GM19467 (cell line): Measurements from ENCODE around the gene PARD3B.
"Not testable (repeated sequence)": the region's sequence is repeated elsewhere in the genome, so short reads cannot be mapped to it uniquely, and the experiment has no call there.

Experiments
- ATAC-seq: cut with Tn5 transposase; IDR thresholded peaks from one replicate; pipeline ENCODE4 v1.9.1; 2021; ENCODE audit warnings: mild to moderate bottlenecking, moderate library complexity; ENCODE audit not compliant: unreplicated experiment

PARD3B gene

DNA sequence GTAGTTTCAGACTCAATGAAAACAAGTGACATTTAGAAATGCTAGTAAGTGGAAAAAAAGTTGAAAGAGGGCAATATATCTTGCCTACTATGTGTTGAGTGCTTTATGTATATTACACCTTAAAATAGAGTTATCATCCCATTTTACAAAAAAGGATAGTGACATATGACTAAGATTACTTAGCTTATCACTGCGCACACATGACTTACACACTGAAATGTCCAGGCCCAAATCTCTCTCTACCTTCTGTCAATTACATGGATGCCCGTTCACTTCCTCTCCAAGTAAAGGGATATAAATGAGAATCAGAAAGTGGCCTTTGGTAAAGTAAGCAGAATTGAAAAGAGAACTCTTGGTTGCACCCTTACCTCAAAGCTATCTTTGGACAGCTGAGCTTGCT lies 3.6 kb upstream of the PARD3B start:
- no peak for ATAC-seq

DNA sequence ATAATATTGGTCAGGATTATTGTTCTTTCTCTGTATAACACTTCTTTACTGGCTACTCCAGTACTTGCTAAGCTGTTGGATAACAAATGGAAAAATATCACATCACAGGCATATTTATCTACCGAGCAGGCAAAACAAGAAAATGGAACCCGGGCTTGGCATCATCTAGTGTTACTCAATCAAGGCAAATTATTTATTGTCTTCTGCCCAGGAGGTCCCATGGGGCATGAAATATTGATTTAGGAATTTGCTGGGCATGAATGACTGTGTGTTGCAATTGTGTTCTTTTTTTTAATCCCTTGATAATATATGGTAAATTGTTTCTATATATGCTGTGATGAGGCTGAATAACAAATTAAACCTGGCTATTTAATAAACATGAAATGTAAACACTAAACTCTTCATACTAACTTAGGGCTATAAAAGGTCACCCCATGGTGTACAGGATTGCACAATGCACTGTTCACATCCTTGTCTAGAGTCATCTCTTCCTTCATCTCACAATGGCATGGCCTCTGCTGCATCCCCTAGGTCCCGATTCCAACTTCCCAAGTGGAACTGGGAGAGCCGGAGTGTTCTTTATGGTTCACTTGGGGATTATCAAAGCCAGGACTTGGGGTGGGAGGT lies 2.2 kb upstream of the PARD3B start:
- no peak for ATAC-seq

DNA sequence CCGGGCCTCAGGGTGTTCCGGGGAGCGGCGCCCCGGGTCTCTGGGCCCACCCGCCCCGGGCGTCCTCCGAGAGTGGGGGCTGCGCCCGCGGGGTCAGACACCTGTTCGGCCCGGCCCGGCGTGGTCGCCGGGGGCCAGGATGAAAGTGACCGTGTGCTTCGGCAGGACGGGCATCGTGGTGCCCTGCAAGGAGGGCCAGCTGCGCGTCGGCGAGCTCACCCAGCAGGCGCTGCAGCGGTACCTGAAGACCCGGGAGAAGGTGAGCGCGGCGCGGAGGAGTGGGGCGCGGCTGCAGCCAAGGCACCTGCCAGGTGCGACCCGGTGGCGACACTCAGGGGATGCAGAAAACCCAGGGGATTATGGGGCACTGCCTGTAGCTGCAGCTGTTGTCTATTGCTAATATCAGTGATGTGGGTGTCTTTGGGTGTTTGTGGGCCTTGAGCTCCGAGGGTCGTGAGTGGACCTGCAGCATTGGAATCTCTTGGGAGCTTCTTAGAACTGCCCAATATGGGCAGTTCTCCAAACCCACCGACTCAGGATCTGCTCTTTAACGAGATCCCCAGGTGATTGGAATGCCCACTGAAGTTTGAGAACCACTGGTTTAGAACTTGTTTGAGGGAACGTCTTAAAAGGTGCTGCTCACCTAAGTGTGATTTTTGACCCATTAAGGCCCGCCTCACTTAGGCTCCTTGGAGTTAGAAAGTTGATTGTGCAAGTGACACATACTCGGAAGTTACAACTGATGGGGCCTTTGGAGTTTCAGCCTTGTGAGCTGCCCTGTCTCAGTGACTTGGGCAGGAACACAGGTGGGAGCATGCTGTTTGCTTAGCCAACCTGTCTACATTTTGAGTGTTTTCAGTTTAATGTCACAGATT lies 823 bp downstream of the PARD3B start:
- peak; percentile 18 for ATAC-seq

DNA sequence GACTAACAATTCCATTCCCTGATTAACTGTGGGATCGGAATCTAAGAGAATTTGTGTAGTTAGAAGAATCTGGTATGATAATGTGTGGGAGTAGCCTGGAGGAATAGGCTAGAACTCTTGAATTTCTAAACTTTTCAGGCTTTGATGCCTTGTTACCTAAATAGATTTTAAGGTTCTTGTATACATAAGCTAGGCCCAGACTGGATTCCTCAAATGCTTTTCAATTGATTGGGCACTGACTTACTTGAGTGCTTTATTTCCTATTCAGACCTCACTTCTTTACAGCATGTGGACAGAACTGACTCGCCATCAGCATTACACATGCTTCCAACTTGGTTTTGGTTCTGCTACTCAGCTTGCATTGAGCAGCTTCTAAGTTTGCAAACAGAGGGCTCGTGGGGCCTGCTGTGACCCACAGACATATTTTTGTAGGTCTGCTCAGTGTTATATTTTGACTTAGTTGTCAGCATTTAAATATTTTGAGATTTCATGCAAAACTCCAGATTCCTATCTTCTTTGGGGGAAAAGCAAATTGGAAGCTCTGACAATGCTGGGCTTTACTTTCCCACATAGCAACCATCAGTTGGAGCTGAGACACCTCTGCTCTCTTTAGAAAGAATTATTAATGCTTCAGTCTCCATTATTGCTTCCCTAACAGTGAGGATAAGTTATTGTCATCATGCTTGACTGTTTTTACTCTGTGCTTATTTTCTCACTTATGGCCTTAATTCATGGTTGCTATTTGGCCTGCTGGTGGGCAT lies 5.7 kb downstream of the PARD3B start:
- ATAC-seq: no peak

DNA sequence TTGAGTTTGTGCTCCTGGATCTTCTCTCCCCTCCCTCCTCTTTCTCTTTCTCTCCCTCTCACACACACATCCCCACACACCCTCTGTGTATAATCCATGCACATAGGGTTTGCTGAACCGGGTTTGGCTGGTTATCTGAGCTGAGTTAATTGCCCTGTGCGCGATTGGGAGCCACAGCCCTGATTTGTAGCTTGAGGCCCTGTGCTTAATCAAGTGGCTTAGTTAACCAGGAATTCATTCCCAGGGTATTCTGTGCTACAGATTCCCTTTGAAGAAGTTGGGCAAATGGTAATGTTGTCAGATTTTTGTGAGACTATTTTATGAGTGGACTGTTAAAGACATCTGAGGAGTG lies 6.2 kb downstream of the PARD3B start:
- ATAC-seq: no peak

DNA sequence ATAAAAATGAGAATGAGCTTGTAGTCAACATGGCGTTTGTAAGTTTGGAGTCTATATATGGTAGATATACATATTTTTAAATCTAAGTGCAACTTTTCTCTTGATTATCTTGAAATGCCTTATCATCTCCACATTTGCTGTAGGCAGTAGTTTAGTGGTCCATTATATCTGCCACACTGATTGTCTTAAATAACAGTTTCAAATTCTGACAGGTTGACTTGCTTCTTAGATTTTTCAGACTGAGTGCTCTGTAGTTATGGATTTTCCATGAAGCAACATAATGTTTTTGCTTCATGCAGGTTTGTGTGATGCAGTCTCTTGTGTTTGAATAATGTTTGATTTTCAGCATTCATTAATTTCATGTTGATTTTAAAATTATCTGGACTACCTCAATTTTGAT lies 12.3 kb downstream of the PARD3B start:
- no peak for ATAC-seq

DNA sequence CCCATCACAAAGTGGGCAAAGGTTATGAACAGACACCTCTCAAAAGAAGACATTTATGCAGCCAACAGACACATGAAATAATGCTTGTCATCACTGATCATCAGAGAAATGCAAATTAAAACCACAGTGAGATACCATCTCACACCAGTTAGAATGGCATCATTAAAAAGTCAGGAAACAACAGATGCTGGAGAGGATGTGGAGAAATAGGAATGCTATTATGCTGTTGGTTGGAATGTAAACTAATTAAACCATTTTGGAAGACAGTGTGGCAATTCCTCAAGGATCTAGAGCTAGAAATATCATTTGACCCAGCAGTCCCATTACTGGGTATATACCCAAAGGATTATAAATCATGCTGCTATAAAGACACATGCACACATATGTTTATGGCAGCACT lies 14.1 kb downstream of the PARD3B start:
- not testable (repeated sequence) for ATAC-seq

DNA sequence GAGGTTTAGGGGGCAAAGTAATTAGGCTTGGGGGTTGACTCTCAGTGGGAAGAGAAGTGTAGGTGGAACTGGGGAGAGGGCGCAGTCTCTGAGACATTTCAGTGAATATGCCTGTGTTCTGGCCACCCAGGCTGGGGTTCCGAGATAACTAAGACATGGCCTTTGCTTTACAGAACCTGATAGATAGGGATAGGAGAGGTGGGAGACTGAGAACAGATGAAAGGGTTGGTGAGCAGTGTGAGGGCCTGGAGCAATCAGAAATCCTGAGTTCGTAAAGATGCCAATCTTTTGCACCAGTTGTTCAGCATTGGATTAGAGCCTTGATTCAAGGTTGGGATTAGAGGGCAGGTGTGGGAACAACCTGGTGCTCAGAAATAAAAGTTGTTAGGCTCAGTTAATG lies 15.6 kb downstream of the PARD3B start:
- no peak for ATAC-seq

DNA sequence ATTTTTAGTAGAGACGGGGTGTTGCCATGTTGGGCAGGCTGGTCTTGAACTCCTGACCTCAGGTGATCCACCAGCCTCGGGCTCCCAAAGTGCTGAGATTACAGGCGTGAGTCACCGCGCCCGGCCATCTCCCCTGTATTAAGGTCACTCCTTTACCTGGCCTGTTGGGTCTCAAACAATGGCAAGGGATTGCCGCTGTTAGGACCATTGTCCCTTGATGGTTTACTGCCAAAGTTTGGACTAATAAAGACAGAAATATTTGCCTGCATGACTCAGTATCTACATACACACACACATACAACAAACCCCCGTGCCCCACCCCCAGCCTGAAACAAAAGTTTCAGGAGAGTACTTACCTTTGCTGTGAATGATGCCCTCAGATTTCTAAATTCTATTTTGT lies 16.5 kb downstream of the PARD3B start:
- ATAC-seq: no peak

DNA sequence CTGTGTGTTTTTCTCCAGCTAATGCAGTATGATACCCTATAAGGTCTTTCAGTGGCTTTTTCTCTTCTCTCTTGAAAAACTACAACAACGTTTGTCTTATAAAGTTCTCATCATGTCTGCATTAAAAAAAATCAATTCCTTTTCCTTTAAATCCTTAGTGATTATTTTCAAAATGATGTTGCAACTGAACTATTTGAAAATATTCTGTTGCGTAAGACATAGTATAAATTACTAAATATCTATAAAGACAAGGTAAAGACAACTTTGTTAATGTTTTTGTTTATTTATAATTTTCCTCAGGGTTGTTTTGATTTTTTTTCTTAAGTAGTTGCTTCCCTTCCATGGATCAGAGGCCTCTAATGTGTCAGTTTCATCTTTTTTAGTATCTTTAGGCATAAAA lies 21.2 kb downstream of the PARD3B start:
- no peak for ATAC-seq

DNA sequence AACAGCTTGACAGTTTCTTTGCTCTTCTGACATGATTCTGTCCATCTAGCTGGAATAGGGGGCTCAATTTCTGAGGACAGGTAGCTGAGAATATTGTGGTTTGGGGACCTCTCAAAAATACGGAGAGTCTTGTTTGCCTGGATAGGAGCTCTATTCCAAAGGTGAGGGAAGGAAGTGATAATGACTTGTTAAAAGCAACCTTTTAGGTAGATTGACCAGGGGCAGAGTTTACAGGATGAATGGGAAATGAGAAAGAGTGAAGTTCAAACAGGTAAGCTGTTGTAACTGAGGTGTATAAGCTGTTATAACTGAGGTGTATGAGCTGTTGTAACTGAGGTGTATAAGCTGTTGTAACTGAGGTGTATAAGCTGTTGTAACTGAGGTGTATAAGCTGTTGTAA lies 25.1 kb downstream of the PARD3B start:
- ATAC-seq: no peak

DNA sequence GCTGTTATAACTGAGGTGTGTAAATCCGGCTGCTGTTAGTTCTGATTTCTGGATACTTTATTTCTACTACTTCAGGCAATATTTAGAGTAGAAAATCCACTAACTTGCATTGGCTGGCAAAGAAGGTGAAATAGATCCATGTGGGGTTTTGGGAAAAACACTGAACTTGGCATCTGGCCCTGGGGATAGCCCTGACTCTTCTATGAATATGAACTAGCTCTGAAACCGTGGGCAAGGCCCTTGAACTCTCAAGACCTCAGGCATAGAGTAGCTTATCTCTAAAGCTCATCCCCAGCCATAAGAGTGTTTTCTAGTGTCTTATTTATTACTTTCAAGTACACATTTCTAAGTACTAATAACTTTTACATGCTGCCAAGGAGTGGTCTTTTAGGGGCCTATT lies 25.8 kb downstream of the PARD3B start:
- ATAC-seq: no peak

DNA sequence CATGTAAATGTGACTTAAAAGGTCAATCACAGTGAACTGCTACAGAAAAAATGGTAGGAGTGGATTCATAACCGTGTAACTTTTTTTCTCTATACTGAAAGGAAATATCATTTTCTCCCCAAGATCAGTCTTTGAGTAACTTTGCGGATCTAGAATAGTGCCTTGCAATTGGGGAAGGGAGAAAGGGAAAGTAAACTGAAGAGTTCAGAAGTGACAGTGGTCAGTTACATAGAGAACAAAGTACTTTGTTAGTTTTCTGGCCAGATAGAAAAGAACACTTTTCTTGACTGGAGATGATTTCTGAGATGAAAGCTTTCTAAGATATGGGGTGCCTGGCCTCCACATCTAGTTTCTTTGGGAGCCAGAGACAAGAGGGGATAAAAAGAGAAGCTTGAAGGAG lies 26.6 kb downstream of the PARD3B start:
- no peak for ATAC-seq

DNA sequence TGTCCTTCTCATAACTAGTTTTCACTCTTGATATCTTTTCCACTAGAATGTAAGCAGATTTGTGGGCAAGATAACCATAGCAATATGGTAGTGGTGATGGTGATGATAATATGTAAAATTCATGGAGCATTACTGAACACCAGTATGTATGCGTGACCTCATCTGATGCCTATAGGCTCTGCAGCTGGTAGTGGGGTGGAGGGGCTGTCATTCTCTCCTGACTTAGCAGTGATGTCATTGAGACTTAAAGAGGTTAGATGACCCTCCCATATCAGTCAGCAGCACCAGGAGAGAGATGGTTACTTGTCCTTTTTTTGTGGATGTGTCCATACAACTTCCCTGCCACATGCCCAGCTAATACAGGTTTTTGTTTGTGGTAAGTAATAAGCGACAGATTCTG lies 27.9 kb downstream of the PARD3B start:
- no peak for ATAC-seq

DNA sequence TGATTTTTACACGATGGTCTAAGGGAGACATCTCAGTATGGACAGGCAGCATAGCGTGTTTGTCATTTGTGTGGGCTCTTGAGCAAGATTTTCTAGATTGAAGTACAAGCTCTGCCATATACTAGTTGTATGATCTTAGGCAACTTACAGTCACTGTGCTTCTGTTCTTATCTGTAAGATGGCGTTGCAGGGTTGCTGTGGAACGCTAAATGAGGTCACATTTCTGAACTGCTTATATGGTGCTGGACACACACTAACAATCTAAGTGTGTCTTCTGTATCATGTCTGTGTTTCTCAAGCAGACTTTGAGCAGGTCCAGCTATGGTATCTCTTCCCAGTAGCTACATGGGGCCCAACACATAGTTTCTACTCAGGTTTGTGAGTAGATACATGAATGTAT lies 29.2 kb downstream of the PARD3B start:
- no peak for ATAC-seq

DNA sequence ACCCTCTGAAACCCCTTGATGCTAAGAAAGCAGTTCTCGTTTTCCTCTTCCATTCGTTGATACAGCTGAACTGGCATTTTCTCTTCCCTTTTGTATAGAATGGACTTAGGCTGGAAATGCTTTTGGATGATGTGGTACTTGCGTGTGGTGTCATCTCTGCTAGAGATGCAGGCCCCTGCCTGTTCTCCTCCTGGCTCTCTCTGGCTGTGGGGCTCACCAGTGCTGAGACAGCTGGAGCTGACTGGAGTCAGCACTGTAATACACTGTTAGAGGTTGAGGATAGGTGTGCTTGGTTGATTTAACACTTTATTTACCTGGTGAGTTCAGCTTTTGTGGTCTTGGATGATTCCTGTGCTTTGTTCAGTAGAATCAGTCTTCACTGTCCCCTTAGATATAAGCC lies 30.2 kb downstream of the PARD3B start:
- ATAC-seq: no peak

DNA sequence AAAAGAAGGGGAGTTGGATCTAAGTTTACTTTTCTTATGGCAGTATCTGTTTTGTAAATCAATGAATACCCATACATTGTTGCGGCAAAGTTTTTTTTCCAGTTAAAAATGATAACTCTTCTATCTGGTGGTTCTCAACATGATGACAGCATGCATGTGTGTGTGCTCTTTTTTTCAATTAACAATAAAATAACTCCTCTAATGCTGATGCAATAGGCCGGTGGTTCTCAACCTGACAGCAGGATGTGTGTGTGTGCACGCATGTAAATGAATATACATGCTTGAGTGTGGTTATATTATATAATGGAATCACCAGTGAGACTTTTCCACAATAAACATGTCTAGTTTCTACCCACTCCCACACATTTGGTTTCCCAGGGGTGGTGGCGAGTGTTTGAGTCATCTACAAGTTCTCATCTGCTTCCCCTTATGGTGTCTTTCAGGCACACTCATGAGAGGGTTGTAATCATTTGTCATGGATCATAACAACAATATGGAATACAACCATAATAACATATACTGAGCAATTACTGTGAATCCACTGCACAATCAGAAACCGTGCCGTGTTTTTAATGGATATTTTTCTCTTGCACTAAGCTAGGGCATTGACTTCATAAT lies 31.2 kb downstream of the PARD3B start:
- no peak for ATAC-seq

DNA sequence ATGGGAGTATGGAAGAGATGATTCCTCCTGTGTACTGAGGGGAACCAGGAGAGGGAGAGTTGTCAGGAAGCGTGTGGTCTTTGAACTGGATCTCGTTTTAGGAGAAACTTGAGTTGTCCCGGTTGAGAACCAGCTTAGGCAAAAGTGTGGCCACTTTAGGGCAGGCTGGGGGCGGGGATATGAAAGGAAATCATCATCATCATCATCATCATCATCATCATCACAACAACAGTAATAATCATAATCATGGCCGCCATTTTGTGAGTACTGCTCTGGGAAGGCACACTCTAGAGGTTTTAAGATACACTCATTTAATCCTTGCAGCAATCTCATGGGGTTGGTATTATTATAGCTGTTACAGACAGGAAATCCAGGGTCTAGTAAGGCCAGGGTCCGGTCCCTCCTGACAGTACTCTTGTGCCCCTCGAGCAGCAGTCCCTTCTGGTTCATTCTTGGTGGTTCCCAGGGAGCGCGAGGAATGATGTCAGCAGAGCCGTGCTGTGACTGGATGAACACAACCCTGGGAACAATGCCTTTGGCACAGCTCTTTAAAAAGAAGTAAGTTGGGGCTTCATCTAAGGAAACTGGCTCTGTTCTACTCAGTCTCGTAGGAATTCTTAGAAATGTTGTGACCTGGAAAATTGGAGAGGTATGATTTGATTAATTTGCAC lies 33.8 kb downstream of the PARD3B start:
- no peak for ATAC-seq

DNA sequence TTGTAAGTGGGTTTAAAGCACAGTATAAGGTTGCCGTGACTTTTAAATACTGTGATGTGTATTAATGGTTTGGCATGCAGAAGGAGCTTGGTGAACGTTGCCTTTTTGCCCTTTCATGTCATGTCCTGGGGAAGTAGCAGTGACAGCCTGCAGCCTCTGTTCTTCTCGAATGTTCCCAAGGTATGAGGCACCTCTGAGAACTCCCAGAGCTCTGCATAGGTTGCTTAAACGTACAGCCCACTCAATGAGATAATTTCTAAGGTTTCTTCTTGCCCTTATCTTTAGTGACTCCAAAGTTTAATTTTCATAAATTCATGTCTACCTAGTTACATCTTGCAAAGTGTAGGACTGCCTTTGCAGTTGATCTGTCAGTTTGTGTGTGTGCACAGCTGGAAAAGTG lies 36.7 kb downstream of the PARD3B start:
- ATAC-seq: no peak

DNA sequence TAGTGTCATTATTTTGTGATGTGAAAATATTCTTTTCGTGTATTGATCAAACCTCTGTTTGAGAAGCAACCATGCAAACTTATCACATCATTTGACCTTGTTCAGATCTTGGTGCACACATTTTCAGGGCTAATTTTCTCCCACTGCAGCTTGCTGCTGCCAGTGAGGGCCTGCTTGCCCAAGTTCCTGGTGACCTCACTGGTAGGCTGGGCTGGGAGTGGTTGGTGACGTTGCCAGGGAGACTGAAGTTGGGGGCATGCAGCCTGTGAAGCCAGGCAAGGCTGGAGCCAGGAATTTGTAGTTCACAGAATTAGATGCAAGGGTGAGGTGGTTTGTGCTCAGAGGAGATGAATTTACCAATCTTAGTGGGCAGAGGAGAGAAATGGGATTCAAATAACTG lies 38.5 kb downstream of the PARD3B start:
- ATAC-seq: no peak

DNA sequence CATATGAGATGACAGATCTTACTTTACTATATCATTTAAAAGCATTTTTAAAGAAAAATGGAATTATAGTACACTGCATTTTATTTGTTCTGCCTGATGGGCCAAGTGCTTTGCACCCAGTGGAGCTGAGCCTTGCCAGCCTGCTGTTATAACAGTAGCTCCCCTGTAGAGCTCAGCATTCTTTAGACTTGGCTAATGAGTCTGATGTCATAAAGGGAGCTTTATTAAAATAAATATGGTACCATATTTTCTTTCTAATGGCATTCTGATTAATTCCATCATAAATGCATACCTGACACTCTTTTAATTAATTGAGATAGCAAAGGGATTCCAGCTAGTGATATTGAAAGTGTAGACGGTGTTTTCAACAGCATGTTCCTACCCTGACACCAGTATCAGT lies 40.7 kb downstream of the PARD3B start:
- no peak for ATAC-seq
